ENCODE results near the gene PPP2R3A.

The PPP2R3A gene

DNA sequence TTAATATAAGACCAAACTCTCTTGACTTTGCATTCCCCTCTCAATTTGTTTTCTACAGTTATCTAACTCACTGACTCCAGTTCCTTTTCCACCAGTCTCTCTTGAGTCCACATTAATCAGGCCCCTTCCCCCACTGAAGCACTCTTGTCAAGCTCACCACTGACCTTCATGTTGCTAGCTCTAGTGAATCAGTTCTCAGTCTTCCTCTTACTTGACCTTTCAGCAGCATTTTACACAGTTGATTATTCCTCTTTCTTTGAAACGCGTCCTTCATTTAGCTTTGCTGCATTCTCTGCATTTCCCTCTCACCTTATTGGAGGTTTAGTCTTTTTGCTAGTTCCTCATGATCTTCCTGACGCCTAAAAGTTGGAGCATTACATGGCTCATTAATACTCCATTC, 8.3 kb downstream of the PPP2R3A start:
- no peak for DNase-seq (ENCODE audit: low spot score)

DNA sequence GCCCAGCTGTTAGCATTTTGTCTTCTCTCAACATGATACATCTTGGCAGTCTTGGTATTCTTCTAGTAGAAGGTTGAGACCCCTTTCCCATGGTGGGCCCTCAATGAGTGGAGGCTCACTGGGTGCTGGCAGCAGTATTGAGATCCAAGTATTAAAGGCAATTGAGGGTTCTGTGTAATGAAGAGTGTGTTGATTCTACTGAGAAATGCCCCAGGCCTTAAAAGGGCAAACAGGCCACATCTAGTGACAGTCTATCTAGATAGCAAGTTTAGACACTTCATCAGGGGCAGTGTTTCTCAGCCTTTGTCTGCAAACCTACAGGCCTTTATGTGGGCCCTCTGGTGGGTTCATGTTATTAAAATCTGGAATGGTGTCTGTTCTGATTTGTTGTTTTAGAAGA, 9.5 kb downstream of the PPP2R3A start:
- no peak for DNase-seq (ENCODE audit: low spot score)

DNA sequence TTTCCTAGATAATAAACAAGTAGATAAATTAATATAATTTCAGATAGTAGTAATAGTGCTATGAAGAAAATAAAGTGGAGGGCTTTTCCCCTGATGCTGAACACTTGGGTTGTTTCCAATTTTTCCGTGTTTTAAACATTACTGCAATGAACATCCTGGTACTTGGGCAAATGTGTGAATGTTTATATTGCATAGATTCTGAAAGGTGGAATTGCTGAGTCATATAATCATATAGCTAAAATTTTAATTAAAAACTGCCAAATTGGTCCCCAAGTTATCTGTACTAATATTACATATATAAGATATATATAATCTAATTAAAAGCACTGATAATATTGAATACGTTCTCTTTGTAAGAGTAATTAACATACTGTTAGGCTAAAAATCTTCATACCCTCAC, 10.0 kb downstream of the PPP2R3A start:
- no peak for DNase-seq (ENCODE audit: low spot score)

DNA sequence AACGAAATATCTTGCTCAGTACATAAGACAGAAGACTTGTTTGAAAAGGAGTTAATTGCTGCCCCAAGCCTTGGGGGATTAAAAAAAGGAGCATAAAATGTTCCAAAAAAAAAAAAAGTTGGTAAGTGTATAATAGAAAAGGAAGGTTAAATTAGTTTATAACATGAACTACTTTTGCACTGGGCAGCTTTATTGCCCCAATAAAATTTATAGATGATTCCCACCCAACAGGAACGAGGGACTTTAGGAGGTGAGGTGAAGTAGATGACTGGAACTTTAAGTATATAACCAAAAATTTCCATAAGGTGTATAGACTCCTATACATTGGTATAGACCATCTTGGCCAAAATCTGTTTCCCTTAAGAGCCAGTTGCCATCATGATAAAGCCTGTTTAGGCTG, 14.8 kb downstream of the PPP2R3A start:
- DNase-seq (ENCODE audit: low spot score): no peak

DNA sequence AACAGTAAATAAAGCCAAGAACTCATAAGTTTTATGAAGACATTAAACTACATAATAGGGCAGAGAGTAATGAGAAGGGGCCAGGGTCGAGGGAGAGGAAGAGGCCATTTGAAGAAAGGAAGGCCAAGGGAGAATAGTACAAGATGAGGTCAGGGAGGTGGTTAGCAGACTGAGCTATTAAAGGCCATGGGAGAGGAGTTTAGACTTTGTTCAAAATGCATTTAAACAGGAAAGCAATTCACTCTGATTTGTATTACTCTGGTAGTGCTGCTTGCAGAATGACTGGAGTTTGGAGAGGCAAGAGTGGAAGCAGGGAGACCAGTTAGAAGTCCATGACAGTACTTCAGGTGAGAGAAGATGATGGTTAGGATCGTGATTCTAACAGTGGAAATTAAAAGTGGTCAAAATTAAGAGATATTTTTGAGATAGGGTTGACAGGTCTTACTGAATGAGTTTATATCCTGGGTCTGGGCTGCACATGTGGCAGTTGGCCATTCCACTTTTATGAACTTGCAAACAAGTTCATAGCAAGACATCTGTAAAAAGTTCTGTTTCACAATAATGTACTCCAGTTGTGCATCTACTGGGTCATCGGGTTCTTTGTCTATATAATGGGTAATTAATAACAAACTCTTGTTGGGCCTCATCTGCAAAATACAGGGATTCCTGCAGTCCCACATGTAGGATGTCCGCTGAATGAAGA, 16.3 kb downstream of the PPP2R3A start:
- no peak for DNase-seq (ENCODE audit: low spot score)

DNA sequence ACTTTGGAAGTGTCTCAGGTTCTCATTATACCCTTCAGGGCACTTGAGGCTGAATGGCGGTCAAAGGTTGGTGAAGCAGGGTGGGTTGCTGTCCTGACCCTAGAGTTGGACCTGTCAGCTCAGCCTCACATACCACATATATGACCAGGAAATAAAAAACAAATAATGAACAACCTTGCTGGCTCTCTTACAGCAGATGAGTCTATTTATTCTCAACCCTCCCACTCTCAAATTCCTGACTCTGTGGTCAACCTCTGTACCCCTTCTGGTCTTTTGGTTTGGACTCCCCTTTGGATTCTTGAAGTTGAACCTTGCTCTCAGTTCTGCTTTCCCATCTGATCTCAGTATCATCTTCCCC, 16.9 kb downstream of the PPP2R3A start:
- DNase-seq (ENCODE audit: low spot score): no peak

DNA sequence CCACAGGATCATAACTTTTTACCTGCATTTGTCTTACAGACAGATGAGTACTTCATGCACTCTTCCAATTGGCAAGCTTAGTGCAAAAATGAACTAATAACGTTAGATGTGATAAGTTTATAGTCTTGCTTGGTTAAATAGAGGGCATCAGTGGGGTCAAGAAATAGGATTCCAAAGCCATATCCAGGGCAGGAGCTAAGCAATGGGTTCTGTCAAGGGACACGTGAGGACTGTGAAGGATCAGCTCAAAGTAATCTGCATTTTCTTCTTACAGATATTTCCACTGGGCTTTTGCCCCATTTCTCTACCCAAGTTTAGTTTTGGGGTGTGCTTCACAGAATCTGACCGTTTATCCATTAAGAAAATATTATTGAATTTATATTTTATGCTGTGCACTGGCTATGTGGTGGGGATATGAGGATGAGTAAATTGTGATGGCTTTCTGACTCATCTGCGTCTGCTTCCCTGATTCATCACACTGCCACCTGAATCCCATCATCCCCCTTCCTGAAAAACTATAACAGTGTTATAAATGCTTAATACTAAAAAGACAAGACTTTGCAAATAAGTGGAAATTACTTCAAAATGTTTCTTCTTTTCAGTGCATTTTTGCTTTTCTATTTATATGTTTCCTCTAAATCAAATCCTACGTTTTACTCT, 17.5 kb downstream of the PPP2R3A start:
- peak; percentile 22 for DNase-seq (ENCODE audit: low spot score)

DNA sequence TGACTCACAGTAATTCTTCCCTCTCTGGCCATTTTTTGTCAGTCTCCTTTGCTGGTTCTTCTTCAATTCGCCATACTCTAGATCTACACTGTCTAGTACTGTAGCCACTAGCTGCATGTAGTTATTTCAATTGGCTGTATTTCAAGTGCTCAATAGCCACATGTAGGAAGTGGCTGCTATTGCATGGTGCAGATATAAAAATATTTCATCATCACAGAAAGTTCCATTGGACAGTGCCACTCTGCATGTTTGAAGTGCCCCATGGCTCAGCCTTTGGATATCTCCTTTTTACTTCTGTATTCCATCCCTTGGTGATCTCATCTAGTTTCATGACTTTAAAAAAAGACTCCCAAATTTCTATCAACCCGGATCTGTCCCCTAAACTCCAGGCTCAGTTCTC, 22.1 kb downstream of the PPP2R3A start:
- DNase-seq (ENCODE audit: low spot score): no peak

DNA sequence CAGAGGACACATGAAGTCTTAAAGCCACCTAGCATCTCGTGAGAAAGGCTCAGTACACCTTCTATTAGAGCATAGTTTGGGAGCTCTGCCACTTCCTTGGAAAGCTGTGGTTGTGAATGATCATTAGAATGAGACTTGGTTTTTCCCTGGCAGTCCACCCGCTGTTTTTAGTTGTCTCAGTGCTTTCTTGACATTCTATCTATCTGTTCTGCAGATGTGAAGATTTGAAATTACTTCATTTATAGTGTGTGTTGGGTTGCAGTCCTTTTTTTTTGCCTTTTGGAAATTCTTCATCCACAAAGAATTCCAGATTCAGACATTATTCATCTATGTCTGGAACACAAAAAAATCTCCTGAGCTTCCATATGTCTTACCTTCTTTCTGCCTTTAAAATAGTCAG, 23.7 kb downstream of the PPP2R3A start:
- DNase-seq (ENCODE audit: low spot score): no peak

DNA sequence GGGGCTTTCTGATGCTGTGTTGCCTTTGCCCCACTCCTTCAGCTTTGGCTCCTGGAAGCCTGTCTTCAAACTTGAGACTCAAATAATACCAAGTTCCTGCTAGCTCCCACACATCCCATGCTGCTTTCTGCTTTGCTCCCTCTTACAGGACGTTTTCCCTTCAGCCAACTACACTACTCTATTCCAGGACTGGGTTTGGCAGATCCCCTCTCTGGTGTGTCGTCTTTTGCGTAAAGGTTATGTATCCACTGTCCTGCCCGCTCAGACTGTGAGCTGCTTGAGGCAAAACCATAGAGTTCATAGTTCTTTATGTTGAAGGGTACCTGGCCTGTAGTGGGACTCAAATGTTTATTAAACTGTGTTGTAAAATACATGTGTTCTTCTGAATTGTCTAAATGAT, 25.4 kb downstream of the PPP2R3A start:
- no peak for DNase-seq (ENCODE audit: low spot score)

DNA sequence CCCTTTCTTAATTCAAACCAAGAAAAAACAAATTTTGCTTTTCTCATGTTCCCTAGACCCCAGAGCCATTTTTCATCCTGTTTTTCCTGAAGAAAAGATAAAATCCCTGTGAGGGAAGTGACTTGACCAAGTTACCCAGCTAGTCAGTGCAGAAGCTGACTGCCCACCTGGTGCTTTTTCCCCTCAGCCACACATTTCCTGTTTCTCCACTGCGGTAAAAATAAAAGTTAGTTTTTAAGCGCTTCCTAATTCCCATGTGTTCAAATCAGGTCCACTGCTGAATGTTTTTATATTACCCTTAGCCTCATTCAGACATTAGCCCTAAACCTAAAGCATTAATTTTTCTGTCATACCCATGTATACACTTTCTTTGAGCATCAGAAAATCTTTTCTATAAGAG, 26.1 kb downstream of the PPP2R3A start:
- DNase-seq (ENCODE audit: low spot score): no peak

DNA sequence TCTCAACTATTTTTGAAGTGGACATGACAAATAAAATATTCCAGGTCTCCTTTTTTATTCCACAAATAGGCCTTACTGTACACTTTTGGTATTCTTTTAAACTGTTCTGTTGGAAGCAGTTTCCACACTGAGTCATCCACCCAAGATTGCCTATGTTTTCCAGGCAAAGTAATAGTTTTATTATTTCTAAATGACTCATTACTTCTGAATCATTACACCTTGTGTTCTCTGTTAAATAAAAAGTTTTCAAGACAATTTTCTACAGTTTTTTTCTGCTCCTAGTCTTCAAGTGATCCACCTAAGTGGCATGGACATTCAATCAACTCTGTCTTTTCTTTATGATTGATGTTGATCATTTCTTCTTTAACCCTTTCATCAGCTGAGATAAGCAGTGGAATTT, 26.5 kb downstream of the PPP2R3A start:
- peak; percentile 36 for DNase-seq (ENCODE audit: low spot score)

DNA sequence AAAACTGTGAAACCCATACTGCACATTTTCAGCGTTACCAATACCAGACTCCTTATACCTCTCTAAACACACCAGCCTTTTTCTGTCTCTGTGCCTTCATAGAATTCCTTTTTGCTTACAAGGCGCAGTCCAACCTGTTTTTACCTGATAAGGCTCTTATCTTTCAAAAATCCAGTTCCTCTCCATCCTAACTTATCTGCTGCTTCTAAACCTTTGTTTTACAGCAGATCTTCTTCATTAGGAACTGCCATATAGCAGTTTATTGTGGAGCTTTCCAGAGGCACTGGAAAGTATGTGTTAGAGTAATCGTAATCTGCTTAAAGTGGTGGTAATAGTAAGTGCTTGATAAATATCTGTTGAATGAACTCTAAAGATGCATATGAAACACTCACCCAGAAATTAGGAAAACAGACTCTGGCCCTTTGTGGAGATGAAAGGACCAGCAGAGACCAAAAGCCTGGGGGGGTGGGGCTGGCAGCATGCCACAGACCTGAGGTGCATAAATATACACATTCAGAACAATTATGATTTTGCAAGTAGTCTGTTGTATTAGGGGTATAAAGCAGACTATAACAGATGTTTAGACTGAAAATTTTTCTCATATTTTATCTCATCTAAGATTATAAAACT, 29.3 kb downstream of the PPP2R3A start:
- no peak for DNase-seq (ENCODE audit: low spot score)

DNA sequence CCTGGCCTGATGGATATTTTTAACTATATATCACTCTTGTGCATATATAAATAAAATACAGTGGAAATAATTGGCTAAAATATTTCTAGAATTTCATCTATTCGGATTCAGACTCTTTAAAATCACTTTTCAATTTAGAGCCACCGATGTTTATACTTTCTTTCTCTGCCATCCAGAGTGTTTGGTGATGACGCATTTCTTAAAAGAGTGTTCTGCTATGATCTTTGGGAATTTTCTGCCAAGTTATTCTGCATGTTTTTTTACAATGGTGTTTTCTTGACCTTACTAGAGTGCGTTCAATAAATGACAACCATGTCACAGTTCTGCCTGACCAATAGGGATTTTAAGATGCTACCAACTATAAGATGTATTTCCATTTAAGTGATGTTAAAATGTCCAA, 30.2 kb downstream of the PPP2R3A start:
- peak; percentile 15 for DNase-seq (ENCODE audit: low spot score)

DNA sequence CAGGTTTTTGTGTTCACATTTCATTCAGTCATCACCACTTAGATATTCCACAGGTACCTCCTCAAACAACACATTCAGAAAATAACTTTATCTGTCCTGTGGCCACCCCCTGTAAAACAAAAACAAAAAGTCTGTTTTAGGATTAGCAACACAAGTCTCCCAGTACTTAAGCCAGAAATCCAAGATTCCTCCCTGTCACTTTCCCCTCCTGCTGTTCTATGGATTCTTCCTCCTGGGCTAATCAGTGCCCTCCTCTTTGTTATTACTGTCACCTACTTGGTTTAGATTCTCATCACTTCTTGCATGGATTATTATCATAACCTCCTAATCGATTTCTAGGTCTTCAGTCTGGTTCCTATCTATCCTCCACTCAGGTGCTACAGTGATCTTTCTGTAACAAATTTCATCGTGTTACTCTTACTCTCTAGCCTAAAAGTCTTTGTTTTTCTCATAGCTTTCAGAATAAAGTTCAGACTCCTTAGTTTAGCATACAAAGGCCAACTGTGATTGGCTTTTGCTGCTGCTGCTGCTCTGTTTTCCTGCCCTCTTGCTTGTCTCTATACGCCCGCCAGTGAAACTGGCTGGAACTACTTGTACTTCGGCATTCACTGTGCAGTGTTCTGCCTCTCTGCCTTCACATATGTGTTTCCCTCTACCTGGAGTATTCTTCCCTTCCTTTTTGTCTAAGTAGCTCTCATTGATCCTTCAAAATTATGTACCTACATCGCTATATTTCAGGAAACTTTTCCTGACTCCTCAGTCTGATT, 32.2 kb downstream of the PPP2R3A start:
- DNase-seq (ENCODE audit: low spot score): no peak

DNA sequence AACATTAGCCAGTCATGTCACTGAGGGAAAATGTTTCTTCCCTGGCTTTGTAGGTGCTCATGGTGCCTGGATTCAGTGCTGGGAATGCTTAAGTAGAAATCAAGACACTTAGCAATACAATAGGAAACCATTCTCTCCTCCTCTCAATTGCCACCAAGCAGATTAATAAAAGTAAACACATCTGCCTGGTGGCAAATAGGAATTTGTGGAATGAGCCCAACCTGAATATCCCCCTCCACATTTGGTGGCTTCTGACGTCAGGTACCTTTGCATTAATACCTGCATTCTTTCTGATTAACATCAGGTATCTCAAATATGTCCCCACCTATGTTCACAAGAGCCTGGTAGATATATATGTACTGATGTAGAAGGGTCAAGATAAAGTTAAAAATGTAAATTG, 42.7 kb downstream of the PPP2R3A start:
- no peak for DNase-seq (ENCODE audit: low spot score)

DNA sequence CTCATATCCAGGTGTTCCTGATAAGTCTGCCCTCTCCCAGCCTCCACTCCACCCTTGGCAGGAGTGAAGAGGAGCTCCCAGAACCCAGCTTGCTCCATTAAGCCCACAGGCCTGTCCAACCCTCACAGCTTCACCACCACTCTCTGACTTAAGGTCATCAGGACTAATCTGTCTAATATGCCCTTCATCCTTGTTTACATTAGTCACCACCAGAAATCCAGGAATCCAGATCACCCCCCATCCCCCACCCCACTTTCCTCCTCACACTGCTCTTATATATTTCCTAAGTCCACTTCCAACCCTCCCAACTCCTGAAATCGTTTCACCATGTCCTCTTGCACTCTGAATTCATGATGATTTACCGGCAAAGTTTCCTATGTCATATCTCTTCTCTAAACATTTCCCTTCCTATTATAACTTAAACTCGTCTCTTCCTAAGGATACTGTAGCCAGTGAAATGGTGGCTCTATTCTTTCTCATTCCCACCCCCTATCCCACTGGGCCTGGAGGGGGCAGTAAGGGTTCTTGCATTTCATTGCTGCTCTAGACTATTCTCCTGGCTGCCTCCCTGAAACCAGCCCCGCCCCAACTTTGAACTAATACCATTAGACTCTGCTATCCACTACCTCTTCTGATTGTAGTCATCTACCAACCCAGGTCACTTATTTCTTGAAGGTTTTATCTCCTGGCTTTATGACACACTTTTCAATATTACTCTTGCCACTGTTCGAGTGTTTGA, 43.4 kb downstream of the PPP2R3A start:
- no peak for DNase-seq (ENCODE audit: low spot score)

DNA sequence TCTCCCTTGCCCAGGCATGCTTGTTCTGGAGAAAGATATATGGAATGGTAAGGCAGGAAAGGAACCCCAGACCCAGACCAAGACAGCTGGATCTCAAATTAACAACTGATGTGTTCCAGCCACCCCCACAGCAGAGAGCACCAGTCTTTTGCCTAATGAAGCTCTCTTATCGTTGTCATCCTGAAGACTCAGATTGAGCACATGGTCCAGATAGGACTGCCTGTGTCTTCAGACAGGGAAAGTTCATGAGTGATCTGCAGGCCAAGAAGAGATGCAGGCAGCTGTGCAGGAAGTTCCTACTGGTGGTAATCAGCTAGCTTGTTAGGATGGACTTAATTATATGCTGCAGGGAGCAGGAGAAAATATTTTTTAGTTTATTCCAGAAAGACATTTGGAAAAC, 53.3 kb downstream of the PPP2R3A start:
- DNase-seq (ENCODE audit: low spot score): no peak

DNA sequence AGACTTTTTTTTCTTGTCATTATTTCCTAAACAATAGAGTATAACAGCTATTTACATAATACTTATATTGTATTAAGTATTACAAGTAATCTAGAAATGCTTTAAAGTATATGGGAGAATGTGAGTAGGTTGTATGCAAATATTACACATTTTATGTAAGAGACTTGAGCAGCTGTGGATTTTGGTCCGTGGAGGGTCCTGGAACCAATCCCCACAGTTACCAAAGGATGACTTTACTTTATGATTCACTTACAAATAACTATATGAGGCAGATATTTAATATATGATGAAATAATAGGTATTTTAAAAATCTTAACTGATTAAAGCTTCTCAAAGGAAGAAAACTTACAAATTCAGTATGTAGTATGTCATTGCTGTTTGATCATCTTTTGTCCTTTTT, 56.3 kb downstream of the PPP2R3A start:
- no peak for DNase-seq (ENCODE audit: low spot score)

DNA sequence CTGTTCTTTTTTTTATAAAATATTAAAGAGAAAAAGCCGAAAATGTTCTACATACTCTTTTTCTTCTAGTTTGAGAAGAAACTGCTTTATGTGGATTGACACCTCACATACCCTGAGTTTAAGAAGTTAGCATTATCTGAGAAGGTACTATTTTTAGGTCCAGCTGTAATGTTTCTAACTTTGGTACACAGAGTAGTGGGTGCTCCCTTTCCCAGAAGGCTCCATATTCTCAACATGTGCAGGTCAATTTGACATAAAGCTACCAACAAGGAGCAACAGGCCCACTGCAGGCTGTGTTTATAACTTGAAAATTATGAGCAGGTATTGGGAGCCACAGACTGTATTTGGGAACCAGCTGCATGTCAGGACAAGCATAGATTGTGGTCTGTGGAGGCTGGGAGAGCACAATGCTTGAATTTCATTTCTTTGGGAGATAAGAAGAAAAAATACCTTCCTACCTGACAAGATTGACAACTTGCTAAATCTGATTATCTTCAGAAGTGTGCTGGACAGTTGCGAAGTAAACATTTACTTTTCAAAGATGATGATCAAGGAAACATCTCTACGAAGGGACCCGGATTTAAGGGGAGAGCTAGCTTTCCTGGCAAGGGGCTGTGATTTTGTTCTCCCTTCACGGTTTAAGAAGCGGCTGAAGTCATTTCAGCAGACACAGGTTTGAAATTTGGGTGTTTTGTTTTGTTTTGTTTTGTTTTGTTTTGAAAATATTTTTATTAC, 57.2 kb downstream of the PPP2R3A start:
- DNase-seq (ENCODE audit: low spot score): no peak

DNA sequence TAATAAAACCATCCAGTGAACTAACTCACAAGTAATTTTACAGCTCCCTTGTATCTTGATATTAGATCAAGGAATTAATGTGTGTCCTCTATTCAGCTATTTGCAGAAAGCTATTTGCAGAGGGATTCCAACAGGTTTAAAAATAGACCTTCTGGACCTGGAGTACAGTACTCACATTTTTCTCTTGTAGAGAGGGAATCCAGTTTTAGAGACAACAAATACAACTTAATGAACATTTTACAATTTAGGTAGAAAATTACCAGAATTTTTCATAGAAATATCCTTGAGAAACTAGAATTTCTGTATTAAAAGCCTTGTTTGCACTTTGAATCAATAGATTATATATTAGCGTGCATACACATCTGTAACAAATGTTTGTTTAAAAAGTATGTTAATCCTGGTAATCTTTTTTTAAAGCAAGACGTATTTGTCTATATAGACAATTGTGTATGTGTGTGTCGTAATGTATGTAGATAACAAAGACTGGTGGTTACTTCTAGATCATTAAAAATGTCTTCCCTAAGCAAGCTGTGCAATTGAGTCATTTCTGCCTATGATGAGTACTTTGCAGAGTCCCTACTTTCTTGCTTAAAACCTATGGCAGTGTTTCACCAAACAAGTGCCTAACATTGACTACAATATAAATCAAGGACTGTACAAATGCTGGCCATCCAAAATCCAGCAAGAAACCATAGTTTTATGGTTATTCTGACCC, 57.9 kb downstream of the PPP2R3A start:
- DNase-seq (ENCODE audit: low spot score): no peak
